Ramos (cell line): ENCODE measurements around the gene ZNF654.
"Not testable (repeated sequence)": the region's sequence is repeated elsewhere in the genome, so short reads cannot be mapped to it uniquely, and the experiment has no call there.

ENCODE experiments used
- in situ Hi-C: fragments of 300-500 bp; cut with MboI; formaldehyde crosslinking; loops from one replicate; pipeline ENCODE4 v1.14.3; 2022; ENCODE audit warnings: low sequenced_read_pairs; ENCODE audit not compliant: unreplicated experiment

ZNF654 gene

DNA sequence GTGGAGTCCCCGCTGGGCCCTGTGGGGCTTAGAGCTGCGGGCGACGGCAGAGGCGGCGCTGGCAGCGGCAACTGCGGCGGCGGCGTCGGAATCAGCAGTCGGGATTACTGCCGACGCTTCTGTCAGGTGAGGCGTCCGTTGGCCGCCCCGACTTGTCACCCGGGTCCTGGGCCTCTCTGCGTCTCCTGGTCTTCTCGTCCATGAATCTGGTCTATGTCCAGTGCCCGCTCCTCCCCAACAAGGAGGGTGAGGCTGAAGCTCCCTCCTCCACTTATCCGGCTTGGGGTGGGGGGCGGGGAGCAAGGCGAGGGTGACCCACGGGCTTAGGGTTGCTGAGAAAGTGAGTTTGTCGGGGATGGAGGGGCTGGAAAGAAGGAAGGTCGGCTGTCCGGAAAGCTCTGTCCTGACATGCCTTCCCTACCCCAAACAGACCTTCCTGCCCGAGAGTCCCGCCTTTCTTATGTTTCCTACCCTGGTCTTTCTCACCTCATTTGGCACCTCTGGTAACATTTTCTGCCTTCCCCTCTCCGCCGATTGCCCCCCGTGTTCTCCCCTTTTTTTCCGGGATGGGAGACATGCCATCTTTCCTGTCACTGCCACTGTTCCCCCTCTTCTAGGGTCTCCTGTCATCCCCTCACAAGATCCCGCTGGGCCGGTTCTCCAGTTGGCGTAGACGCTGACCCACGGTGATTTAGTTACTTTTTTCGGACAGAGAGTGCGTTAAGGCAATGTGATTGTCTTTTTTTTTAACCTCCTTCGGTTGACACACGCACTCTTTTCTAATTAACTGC lies 520 bp downstream of the ZNF654 start:
- in situ Hi-C loops, result loop anchor here (25.0 kb wide), 1 partner anchor 378 kb away; no protein-coding TSS in a partner anchor

DNA sequence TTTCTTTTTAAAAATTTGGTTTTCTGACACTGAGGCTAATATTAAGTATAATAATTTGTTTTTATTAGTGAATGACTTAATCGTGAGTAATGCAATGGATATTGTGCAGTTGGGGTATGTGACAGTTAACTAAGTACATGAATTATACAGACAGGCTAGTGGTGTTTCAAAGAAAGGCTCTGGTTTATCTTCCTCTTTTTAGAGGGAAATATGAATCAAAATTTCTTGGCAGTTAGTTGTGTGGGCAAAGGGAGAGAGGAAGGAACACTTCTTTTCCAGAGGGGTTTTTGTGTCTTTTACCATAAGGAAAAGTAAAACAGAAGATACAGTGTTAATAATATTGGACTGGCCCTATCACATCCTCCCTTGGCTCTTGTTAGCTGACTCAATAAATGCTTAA lies 2.7 kb downstream of the ZNF654 start:
- in situ Hi-C loops, result loop anchor here (25.0 kb wide), 1 partner anchor 376 kb away; no protein-coding TSS in a partner anchor

DNA sequence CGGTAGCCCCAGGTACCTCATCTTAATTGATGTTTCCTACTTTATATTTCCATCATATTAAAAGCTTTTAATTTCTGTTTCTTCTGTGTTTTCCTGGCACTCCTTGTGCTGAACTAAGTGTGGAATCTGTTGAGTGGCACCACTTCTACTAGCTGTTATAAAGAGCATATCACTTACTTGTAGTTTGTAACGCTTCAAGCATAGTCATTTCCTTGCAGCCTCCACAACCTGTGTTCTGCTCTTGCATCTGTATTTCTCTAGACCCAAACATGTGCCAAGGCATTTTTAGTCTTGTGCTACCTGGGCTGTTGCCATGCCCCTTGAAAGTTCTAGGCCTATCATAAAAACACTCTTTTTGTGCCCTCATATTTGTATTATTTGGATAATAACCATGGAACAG lies 16.0 kb downstream of the ZNF654 start:
- in situ Hi-C loops, result no loop called here

DNA sequence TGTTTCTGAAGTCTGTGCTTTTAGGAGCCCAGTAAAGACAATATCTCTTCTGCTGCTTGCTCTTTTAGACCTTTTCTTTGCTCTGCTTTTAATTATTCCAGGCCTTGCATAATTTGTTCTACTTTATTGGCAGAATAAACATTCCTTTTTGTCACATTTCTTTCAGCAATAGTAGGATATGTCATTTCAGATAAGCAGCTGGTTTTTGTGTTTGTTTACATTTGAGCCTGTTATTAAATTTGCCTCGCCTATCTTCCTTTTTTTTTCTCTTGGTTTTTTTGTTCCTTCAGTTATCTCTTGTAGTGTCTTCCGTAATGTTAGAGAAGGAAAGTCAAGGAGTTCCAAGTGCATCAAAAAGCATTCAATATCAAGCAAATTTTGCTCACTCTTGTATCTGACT lies 16.4 kb downstream of the ZNF654 start:
- in situ Hi-C loops, result no loop called here

DNA sequence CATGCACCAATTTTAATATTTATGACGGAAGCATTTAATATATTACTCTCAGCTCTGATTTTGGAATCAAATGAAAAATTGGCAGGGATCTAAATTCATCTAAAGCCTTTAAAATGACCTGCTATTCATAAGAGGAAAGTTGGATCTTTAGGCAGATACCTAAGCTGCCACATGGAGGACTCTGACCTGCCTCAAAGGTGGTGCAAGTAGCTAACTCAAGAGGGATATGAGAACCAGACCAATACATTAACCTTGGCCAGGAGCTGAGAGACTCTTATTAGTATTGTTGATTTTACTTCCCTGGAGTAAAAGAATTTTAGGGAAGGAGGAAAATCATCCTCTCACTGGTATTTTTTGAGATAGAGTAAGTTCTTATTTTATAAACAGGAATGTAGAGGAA lies 17.7 kb downstream of the ZNF654 start:
- in situ Hi-C loops, result no loop called here

DNA sequence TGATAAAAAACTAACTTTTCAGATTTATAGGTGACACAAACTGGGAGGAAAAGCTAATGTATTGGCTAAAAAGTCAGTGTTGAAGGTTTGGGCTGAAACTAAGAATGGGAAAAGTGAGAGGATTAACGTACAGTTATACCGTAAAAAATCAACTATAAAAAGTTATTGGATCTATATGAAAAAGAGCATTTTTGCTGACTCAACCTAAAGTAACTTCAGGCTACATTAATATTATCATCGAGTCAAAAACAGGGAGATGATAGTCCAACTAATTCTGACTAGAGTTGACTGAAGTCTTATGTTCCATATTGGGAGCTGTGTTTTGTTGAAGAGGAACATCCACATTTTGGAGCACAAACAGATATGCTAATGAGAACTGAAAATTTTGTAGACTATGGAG lies 19.9 kb downstream of the ZNF654 start:
- in situ Hi-C loops, result no loop called here

DNA sequence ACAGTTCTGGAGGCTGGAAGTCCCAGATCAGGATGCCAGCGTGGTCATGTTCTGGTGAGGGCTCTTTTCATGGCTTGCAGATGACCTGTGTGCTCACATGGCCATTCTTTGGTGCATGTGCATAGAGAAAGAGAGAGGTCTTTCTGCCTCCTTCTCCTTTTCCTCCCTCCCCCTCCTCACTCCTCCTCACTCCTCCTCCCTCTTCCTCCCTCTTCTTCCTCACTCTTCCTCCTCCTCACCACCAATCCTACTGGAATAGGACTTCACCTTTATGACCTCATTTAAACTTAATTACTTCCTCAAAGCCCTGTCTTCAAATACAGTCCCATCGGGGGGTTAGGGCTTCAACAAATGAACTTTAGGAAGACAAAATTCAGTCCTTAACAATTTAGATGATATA lies 23.8 kb downstream of the ZNF654 start:
- in situ Hi-C loops, result no loop called here

DNA sequence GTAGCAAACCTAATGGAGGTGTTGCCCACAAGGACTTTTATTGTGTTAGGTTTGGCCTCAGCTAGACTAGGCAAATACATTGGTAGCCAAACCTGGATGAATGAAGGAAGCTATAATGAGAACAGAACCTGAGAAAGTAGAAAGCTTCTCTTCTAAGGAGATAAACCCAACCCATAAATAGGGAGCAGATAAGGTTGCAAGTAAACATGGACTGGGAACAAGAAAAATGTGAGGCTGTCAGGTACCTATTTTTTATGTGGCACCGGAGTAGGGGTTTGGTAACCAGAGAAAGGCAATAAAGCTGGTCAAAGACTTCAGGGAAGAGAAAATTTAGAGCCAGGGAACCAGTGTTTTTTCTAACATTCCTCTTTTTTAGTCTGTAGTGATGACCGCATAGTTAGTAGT lies 25.0 kb downstream of the ZNF654 start:
- in situ Hi-C loops, result no loop called here

DNA sequence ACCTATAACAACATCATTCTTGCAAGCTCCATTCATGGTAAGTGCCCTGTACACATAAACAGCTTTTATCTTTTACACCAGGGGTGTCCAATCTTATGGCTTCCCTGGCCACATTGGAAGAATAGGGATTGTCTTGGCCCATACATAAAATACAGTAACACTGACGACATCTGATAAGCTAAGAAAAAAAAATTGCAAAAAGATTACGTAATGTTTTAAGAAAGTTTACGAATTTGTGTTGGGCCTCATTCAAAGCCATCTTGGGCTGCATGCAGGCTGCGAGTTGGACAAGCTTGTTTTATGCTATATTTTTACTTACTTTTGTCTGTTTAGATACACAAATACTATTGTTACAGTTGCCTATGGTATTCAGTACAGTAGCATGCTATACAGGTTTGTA lies 31.6 kb downstream of the ZNF654 start:
- in situ Hi-C loops, result no loop called here

DNA sequence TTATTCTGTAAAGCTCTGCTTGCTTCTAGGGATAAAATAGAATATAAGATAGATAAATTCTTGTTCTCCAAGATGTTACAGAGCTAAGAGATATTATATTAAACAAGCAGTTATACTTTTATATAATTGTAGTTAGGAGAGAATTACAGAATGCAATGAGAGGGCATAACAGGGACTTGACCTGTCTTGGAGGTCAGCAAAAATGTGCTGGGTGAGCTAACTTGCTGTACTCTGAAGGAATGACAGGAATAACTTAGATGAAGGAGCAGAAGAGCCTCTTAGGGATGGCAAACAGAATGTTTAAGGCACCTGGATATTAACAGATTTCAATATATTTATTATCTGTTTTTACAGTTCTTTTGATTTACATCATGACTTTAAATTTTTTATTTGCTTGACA lies 33.2 kb downstream of the ZNF654 start:
- in situ Hi-C loops, result no loop called here

DNA sequence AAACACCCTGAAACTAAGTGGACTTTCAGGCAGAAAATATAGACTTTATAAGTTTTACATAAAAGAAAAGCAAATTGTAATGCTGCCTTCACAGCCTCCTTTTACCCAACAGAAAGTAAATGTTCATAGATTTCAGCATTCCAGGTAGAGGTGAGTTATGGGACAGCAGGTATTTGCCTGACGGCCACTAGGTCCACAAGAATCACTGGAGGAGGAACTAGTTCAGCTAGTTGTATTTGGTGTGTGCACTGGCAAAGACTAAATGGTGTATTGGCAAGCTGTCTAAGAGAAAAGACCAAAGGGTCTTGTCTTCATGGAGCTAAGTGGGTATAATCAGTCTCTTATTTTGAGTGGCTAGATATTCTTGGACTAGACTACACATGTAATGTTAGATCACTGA lies 34.2 kb downstream of the ZNF654 start:
- in situ Hi-C loops, result no loop called here

DNA sequence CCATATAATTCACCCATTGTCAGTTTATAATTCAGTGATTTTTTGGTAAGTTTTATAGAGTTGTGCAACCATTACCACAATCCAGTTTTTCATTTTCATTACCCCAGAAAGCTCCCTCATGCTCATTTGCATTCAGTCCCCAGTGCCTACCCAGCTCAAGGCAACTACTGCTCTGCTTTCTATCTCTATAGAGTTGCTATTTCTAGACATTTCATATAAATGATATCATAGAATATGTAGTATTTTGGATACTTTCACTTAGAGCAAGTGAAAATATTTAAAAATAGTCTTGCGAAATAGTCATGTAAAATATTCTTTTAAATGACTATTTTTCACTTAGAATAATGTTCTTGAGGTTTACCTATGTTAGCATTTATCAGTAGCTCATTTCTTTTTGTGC lies 42.1 kb downstream of the ZNF654 start:
- in situ Hi-C loops, result no loop called here

DNA sequence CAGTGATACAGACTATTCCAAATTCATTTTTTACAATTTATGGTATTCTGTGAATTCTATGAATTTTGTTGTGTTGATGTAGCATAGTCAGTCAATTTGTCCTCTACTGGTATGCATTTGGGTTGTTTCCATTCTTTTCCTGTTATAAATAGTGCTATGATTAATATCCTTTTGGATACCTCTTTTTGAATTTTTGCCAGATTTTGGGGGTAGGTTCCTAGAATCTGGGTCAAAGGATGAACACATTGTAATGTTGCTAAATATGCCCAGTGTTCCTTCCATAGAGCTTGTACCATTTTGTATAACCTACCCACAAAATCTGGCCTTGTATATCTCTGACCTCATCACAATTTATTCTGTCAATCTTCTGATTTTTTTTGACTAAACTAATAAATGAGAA lies 46.3 kb downstream of the ZNF654 start:
- in situ Hi-C loops, result no loop called here

DNA sequence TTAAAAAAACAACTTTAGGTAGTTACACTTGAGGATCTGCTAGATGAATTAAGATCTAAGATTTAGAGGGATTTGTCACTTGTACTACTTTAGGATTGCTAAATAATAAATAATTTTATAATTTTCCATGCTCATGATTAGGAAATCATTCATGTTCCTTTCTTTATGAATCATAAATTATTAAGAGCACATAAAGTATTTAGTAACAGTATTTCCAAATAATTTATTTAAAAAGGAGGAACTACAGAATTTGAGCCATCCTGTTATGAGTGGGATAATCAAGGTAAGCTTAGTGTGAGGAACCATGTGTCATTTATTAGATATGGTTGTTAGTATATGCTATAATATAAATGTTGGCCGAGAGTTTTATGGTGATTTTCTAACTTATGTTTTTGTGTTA lies 53.2 kb downstream of the ZNF654 start:
- in situ Hi-C loops, result no loop called here

DNA sequence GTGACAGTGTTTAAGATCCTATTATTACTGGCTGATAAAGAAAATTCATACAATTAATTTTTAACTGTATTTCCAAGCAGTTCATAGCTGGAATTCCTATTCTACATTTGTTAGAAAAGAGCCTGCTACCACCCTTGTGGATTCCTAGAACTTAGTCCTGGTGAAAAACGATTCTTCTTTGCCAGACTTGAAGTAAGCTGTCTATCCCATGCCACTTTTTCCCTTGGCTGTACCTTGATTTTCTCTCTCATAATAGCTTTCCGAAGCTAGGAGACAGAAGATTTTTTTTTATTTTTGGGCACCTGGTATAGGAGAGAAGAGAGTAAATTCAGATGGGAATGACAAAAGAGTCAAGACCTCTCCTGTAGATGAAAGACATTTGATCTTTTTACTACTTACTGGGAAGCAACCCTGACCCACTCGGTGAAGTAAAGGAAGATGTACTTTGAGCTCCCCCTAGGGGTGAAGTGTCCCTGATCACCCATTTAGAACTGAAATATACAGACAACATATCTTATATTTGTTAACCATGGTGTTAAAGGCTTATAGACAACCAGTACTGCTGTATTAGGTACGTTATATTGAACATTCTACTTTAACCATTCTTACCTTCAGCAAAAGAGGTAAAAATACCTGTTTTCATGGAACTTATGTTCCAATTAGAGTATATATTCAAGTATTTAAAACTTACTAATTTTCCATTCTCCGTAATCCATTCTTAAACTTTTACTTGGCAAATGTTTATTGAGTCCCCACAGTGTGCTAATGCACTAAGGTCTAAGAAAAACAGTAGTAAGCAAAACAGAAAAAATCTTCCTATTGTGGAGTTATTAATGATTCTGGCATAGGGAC lies 54.5 kb downstream of the ZNF654 start:
- in situ Hi-C loops, result no loop called here

DNA sequence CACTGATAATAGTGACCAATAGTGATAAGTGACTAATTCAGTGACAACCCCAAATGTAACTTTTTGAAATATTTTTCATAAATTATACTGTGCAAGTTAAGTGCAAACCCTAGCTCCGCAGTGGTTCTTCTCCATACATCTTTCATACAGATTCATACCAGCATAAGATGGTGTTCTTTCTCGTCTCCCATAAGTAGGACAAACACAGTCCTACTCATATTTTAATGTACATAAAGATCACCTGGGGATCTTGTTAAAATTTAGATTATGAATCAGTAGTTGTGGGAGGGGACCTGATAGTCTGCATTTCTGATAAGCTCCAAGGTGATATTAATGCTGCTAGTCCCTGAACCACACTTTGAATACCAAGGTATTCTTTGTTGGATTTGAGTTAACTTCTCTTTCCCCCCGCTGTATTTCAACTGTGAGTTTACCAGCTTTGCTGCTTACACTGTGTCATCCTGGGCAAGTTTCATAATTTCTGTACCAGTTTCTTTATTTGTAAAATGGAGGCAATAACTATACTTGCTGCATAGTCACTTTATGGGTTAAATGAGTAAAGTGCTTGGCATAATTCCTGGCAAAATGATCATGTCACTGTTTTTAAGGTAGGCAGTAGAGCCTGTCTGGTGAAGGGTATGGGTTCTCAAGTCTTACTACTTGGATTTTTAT lies 56.0 kb downstream of the ZNF654 start:
- in situ Hi-C loops, result no loop called here

DNA sequence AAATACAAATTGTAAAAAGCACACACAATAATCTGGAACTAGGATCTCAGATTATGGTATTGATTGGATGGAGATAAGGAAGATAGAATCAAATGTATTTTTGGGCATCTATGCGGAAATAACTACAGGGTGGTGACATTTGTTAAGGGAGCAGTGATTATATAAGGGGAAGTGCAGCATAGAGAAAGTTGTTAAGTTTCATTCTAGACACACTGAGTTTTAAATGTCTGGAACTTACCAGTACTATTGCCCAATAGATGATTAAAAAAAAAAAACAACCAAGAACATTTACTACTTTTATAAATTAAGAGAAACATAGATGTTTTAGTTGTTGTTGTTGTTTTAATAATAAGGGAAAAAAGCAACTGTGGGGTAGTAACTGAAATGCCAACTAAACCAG lies 58.6 kb downstream of the ZNF654 start:
- in situ Hi-C loops, result no loop called here

DNA sequence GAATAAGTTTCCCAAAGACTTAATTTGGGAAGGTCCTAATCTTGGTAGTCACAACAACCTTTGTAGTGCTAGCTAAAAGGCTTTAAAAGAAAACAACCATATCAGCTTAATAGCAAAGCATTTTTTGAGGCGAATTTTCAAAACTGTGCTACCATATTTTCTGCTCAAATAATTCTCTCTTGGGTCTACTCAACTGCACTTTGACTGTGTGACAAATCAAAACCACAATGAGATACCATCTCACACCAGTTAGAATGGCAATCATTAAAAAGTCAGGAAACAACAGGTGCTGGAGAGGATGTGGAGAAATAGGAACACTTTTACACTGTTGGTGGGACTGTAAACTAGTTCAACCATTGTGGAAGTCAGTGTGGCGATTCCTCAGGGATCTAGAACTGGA lies 59.5 kb downstream of the ZNF654 start:
- in situ Hi-C loops, result not testable (repeated sequence)

DNA sequence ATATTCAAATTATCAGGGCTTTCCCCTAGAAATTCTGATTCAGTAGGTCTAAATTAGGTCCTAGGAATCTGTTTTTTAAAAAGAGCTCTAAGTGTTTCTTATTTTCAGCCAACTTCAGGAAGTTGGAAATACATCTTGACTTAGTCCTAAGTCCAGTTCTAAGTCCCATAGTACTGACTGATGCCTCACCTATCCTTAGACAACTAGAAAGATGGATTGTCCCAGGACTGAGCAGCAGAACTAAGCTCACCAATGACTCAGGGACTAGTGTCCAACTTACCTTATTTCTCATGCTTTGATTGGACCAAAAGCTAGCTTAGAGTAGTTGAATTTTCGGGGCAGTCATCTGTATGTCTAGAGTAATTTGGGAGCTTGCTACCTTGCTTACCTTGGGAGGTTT lies 64.5 kb downstream of the ZNF654 start:
- in situ Hi-C loops, result no loop called here

DNA sequence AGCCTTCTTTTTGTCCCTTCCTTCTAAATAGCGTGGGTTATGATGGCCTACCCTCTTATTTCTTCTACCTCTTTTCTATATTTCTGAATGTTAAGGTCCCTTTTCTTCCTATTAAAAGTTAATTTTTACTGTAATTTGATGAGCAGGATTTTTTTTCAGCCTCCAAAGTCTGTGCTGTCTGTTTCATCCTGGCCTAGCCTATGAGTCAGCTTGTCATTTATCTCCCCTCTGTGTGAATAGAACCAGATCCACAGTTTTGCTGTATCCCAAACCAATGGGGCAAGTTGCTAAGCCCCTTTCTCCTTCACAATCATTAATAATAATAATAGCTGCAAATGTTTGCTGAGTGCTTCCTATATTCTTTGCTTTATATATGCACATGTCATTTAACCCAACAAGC lies 72.6 kb downstream of the ZNF654 start:
- in situ Hi-C loops, result no loop called here

DNA sequence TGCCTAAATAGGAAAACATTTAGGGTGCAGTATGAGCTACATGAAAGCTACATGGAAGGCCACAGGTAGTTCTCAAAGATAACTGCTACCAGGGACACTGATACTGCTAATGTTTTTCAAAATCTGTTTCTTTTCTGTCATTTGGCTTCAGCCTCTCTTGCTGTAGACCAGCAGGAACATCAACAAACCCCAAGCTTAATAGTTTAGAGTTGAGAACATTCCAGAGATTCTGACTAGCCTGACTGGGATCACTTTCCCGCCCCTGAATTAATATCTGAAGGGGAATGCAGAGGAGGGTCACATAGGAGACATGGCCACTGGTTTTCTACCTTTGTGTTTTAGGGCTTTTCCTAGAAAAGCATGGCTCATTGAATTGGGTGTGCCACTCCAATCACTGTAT lies 73.8 kb downstream of the ZNF654 start:
- in situ Hi-C loops, result no loop called here
